Fibroblast of peridontal ligament (primary cell): ENCODE results near the gene HOXD9.

ENCODE experiments used
- DNase-seq: peaks from one replicate; pipeline ENCODE4 v3.0.0-alpha.2; 2010; ENCODE audit errors: extremely low read depth

Gene HOXD9

GRCh38 chr2:176085861-176086771, 36.4 kb upstream of the HOXD9 start:
- DNase-seq: no peak

GRCh38 chr2:176087330-176088047, 35.0 kb upstream of the HOXD9 start:
- DNase-seq: no peak

- peak; percentile 25 for DNase-seq
These were observed 34.2 kb upstream of the HOXD9 start for GRCh38 chr2:176088048-176088936.

GRCh38 chr2:176088937-176089842, 33.3 kb upstream of the HOXD9 start:
- no peak for DNase-seq

GRCh38 chr2:176089843-176090395, 32.6 kb upstream of the HOXD9 start:
- no peak for DNase-seq

- no peak for DNase-seq
These were observed 31.7 kb upstream of the HOXD9 start for GRCh38 chr2:176090862-176091261.

GRCh38 chr2:176091329-176092258, 30.9 kb upstream of the HOXD9 start:
- no peak for DNase-seq

- DNase-seq: no peak
These were observed 30.0 kb upstream of the HOXD9 start, which contains the start of gene HOXD13 for GRCh38 chr2:176092270-176093144. TSS of gene HOXD13 (plus strand) at chr2:176092721. CDS start at chr2:176092891, 170 bp downstream.

GRCh38 chr2:176093145-176093897, 29.2 kb upstream of the HOXD9 start:
- DNase-seq: no peak

GRCh38 chr2:176093898-176094249, 28.6 kb upstream of the HOXD9 start:
- no peak for DNase-seq

- no peak for DNase-seq
These were observed 28.2 kb upstream of the HOXD9 start for GRCh38 chr2:176094349-176094748.

- DNase-seq: no peak
These were observed 27.1 kb upstream of the HOXD9 start for GRCh38 chr2:176095421-176095820.

GRCh38 chr2:176096243-176096985, 26.1 kb upstream of the HOXD9 start:
- peak; percentile 18 for DNase-seq

GRCh38 chr2:176096986-176097819, 25.3 kb upstream of the HOXD9 start:
- peak; percentile 64 for DNase-seq

- no peak for DNase-seq
These were observed 24.6 kb upstream of the HOXD9 start for GRCh38 chr2:176097820-176098365.
